SK-N-SH treated with all-trans-retinoic acid at 6 μM for 48 hours (cell line): ENCODE measurements around the gene SLC51B.

Experiments used
- BACH2 ChIP-seq: fragments of 250-450 bp; sonication (Bioruptor Pico); IDR thresholded peaks from 2 replicates; pipeline ENCODE4 v1.9.0; 2021; ENCODE audit warnings: mild to moderate bottlenecking, borderline replicate concordance
- RARB ChIP-seq: fragments of 250-450 bp; sonication (Bioruptor Pico); IDR thresholded peaks from 2 replicates; pipeline ENCODE4 v1.8.0; 2021; ENCODE audit warnings: mild to moderate bottlenecking, moderate library complexity
- SNAI2 ChIP-seq: fragments of 250-450 bp; sonication (Bioruptor Pico); IDR thresholded peaks from 2 replicates; pipeline ENCODE4 v1.5.0; 2020; ENCODE audit warnings: mild to moderate bottlenecking, moderate library complexity
- ZFP3 ChIP-seq: fragments of 250-450 bp; sonication (Bioruptor Pico); IDR thresholded peaks from 2 replicates; pipeline ENCODE4 v1.5.0; 2020; ENCODE audit warnings: mild to moderate bottlenecking, moderate library complexity
- ZFP30 ChIP-seq: fragments of 450-650 bp; formaldehyde crosslinking; IDR thresholded peaks from 2 replicates; pipeline ENCODE4 v1.5.0; 2022; ENCODE audit warnings: mild to moderate bottlenecking, moderate library complexity
- TF ChIP-seq, protein P1 (sequence below): fragments of 250-450 bp; sonication (Bioruptor Pico); IDR thresholded peaks from 2 replicates; pipeline ENCODE4 v1.8.0; 2020; ENCODE audit warnings: mild to moderate bottlenecking, moderate library complexity, borderline replicate concordance

DNA sequence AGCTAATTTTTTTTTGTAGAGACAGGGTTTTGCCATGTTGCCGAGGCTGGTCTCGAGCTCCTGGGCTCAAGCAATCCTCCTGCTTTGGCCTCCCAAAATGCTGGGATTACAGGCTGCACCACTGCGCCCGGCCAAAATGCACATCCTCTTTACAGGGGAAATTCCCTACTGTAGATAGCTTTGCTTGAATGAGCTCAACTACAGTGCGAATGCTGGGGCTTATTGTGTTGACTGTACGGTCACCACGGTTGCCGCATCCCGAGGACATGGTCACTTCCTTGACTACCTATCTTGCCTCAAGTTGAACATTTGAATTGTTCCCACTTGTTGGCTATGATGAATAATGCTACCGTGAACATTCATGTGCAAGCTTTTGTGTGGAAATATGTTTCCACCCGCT is 10.5 kb upstream of the SLC51B start:
- no peak for TF ChIP-seq RARB (CRISPR knock-in tag)
- TF ChIP-seq SNAI2 = no peak
- TF ChIP-seq, protein P1, sequence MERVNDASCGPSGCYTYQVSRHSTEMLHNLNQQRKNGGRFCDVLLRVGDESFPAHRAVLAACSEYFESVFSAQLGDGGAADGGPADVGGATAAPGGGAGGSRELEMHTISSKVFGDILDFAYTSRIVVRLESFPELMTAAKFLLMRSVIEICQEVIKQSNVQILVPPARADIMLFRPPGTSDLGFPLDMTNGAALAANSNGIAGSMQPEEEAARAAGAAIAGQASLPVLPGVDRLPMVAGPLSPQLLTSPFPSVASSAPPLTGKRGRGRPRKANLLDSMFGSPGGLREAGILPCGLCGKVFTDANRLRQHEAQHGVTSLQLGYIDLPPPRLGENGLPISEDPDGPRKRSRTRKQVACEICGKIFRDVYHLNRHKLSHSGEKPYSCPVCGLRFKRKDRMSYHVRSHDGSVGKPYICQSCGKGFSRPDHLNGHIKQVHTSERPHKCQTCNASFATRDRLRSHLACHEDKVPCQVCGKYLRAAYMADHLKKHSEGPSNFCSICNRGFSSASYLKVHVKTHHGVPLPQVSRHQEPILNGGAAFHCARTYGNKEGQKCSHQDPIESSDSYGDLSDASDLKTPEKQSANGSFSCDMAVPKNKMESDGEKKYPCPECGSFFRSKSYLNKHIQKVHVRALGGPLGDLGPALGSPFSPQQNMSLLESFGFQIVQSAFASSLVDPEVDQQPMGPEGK (CRISPR knock-in tag) = no peak
- no peak for TF ChIP-seq BACH2 (CRISPR knock-in tag)
- TF ChIP-seq ZFP30 (CRISPR knock-in tag) = no peak
- TF ChIP-seq ZFP3 = no peak
